ENCODE data around the gene SLC35G1.

DNA sequence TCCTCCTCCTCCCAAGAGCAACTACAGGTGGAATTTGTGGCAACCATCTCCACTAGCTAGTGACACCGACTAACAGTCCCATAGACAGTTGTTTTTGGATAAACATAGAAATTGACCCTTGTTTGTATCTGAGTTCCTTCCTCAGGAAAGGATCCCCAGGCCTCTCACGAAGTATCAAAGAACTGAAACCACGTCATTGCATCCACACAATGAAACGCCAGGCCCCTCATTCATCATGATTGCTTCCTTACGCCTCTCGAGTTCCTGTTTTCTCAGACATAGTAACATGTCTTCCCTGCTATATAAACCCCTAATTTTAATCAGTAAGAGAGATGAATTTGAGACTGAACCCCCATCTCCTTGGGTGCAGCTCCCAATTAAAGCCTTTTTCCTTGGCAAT lies 18.1 kb downstream of the SLC35G1 start:
- TF ChIP-seq, protein P1, sequence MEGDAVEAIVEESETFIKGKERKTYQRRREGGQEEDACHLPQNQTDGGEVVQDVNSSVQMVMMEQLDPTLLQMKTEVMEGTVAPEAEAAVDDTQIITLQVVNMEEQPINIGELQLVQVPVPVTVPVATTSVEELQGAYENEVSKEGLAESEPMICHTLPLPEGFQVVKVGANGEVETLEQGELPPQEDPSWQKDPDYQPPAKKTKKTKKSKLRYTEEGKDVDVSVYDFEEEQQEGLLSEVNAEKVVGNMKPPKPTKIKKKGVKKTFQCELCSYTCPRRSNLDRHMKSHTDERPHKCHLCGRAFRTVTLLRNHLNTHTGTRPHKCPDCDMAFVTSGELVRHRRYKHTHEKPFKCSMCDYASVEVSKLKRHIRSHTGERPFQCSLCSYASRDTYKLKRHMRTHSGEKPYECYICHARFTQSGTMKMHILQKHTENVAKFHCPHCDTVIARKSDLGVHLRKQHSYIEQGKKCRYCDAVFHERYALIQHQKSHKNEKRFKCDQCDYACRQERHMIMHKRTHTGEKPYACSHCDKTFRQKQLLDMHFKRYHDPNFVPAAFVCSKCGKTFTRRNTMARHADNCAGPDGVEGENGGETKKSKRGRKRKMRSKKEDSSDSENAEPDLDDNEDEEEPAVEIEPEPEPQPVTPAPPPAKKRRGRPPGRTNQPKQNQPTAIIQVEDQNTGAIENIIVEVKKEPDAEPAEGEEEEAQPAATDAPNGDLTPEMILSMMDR (IDR thresholded peaks at IDR 0.05; ENCODE audit: low read length) = no peak
- no peak for TF ChIP-seq EZH2 (IDR thresholded peaks at IDR 0.05; ENCODE audit: borderline replicate concordance, low read length)

Data from OCI-LY1 (cell line).